Astrocyte (in vitro differentiated cells and primary cell): ENCODE results near the gene DAZL.

Experiments
- EZH2 ChIP-seq: IDR thresholded peaks from 2 replicates; pipeline ENCODE4 v1.6.1; 2012; ENCODE audit warnings: mild to moderate bottlenecking, low read length, inconsistent platforms; ENCODE audit not compliant: insufficient read depth
- TF ChIP-seq, protein P1 (sequence below): IDR thresholded peaks from 2 replicates; pipeline ENCODE4 v1.5.1; 2011; ENCODE audit warnings: low read depth, mild to moderate bottlenecking, inconsistent platforms, low read length, moderate library complexity; ENCODE audit not compliant: insufficient read depth

DNA sequence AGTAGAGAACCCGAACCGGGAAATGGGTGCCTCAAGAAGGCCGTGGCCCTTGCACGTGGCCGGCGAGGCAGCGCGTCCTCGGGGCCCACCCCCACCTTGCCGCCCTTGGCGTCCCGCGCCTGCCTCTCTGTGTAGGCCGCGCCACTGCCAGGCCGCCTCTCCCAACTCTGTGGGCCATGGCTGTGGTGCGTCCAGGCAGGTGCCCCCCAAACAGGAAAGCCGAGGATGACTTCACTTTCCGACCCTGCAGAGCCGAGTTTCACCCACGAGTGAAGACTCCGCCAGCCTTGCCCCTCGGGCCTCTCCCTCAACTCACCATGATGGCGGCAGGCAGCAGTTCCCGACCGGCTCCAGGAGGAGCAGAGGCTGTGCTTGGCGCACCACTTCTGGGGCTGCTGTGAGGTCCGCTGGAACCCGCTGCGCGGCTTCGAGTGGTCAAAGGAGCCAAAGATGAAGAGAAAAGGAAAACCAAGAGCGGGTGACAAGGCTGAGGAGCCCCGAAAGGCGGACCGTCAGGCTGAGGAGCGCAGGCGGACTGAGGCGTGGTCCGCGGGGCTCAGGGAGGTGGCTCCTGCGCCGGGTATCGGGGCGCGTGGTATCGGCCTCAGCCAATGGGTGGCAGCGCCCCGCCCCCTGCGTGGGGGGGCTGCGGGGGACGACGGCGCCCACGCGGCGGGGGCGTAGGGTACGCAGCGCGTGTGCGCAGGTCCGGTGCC lies at the start of gene DAZL:
- TF ChIP-seq, protein P1, sequence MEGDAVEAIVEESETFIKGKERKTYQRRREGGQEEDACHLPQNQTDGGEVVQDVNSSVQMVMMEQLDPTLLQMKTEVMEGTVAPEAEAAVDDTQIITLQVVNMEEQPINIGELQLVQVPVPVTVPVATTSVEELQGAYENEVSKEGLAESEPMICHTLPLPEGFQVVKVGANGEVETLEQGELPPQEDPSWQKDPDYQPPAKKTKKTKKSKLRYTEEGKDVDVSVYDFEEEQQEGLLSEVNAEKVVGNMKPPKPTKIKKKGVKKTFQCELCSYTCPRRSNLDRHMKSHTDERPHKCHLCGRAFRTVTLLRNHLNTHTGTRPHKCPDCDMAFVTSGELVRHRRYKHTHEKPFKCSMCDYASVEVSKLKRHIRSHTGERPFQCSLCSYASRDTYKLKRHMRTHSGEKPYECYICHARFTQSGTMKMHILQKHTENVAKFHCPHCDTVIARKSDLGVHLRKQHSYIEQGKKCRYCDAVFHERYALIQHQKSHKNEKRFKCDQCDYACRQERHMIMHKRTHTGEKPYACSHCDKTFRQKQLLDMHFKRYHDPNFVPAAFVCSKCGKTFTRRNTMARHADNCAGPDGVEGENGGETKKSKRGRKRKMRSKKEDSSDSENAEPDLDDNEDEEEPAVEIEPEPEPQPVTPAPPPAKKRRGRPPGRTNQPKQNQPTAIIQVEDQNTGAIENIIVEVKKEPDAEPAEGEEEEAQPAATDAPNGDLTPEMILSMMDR = no peak
- TF ChIP-seq EZH2 = no peak
